Measurements from ENCODE around the gene TTI1. TPM values are rescaled to one million over a fixed set of nuclear protein-coding genes. Genes with fewer than 3 reads are reported as not detected.
A peak's percentile ranks its signal among the peaks of the same experiment; 100 is the strongest.

TTI1 gene
- total RNA-seq, 1 donor from 2014 or later, result 13.7 TPM

DNA sequence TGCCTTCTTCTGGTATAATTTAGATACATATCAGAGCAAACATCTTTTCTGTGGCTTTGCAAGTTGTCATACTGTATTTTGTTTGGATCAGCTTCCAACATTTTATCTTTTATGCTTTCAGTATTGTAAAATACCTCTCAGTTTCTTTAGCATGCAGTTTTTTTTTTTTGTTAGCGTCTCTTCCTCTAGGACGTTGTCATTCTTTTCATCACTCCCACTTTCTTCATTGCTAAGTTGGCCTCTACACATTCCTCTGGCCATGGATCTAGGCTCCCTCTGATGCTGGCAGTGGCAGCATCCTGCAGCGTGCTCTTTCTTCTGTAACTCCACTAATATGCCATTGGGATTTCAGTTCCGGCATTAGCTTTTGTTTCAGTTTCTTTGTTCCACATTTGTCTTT, 22.0 kb upstream of the TTI1 start:
- no peak for DNase-seq (ENCODE audit: low read depth in 2 of 2)

DNA sequence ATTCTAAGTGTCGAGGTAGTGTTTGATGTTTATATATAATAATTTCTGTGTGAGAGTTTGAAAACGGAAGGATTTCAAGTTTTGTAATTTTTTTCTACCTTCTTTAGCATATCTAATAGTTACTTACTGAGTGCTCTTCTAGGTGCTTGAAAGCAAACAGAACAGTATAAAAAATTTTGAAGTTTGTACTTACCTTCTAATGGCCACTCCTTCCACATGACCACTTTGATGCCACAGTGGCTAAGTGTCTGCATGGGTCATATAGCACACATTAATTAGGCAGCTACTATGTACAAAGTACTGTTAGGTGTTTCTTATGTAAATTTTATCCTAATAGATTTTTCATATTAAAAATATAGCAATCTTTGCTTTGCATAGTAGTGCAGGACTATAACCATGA, 21.4 kb upstream of the TTI1 start:
- no peak for DNase-seq (ENCODE audit: low read depth in 2 of 2)

DNA sequence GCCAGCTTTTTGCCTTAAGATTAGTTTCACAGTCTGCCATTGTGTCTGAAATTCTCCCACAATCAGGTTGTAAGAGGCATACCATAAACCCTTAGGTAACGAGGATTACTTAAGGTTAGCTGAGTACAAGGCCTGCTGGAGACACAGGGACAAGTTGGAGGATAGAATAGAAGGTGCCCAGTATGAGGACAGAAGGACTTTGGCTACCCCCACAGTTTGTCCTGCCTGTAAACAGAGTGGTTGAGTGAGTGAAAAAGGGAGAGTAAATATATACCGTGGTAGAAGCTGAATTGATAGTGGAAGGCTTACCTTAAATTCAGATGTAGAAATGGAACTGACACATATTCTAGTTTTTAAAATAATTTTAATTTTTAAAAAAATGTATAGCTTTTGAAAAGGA, 19.6 kb upstream of the TTI1 start:
- no peak for DNase-seq (ENCODE audit: low read depth in 2 of 2)

DNA sequence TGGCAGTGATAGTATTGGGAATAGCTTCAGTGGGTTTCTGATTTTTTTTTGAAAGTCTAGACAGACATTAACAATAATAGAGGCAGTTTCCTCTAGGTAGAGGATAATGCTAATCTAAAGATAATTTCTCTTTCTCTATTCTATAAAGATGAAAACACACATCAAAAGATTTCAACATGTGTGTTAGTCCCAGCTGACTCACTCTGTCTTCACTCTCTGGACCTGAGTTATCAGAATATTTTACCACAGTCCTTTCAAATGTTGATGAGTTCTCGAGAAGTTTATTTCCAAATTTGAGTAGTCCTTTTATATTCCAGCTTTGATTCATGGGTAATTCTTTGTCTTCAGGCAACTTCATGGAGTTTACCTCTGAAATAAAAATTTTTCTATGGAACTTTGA, 17.4 kb upstream of the TTI1 start:
- no peak for DNase-seq (ENCODE audit: low read depth in 2 of 2)

DNA sequence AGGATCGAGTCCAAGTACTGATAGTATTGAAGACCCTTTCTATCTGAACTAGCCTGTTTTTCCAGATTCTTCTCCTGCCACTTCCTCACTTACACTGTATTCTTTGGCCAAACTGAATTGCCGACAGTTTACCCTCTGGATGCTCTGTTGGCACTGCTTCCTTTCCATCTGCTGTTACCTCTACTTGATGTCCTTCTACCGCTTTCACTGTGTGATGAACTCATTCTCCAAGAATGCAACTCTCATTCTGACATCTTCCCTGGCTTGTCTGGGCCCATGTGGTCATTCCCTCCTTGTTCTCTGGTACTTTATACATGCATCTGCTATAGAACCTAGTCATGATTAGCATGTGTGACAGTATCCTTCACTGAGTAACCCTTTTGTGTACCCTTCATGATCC, 16.5 kb upstream of the TTI1 start:
- peak in 1 of 2 donors; percentile 68 for DNase-seq (ENCODE audit: low read depth in 2 of 2)

DNA sequence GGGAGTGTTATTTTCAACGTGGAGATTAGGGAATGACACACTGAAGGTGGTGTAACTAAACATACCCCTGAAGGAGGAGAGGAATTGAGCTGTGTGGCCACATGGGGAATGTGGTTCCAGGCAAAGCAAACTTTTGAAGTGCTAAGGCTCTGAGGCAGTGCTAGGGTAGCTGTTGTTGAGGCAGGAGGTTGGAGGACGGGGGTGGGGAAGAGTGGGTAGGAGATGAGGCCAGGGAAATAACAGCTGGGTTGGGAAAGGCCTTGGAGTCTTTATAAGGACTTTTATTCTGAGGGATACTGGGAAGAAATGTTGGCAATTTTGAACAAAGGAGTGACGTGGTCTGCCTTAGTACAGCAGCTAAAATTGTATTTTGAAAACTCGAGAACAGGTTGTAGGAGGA, 13.3 kb upstream of the TTI1 start:
- DNase-seq (ENCODE audit: low read depth in 2 of 2), result no peak

DNA sequence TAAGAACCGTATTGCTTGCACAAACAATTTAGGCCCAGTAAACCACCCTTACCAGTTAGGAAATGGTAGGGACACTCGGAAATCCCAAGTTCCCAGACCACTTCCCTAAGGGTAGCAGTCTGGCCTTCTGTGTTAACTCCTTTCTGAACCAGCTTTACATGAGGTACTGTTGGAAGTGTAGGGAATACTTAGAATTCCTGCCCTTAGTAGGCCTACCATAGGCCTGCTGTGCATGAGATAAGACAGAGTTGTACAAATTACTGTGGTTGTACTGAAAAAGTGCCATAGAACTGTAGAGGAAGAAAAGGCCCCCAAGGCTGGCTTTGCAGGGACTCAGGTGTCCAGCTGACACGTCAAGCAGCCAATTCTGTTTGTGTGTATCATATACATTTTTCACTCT, 11.4 kb upstream of the TTI1 start:
- DNase-seq (ENCODE audit: low read depth in 2 of 2), result no peak

DNA sequence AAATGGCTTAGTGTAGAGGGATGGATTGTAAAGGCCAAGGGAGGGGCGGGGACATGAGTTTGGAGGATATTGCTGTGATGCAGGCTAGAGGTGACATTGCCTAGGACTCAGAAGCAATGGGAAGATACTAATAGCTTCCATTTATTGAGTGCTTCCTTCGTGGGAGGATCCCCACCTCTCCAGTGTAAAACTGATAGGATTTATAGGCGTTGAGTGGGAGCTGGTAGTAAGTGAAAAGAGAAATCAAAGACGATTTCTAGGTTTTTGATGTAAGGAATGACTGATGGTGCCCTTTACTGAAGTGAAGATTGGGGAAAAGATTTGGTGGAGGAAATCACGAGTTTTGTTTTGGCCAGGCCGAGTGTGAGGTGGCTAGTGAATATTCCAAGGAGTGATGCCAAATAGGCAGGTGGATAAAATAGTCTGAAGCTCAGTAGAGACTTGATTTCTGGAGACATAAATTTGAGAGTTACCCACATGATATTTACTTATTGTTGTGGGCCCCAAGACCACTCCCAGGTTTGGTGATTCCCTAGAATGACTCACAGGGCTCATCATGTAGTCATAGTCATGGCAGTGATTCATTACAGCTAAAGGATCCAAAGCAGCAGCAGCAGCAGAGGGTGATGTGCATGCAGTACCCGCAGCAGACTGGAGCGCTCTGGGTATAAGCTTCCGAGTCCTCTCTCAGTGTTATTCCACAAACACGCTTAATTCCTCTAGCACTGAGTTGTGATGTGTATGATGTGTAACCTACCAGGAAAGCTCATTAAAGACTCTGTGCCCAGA, 10.4 kb upstream of the TTI1 start:
- DNase-seq (ENCODE audit: low read depth in 2 of 2), result peak in 1 of 2 donors; percentile 67

DNA sequence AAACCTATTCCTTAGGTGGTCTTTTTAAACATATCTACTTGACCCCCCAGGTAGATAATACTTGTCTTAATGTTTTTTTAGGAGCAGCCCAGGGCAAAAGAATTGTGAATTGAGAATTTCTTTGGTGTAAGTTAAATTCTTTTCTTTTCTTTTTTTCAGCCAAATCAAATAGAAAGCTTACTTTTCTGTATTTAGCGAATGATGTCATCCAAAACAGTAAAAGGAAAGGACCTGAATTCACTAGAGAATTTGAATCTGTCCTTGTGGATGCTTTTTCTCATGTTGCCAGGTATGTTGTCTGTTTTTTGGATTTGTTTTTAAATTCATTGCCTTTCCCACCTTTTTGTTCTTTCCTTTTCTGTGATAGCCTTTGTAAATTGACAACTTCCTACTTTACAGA, 7.0 kb upstream of the TTI1 start:
- no peak for DNase-seq (ENCODE audit: low read depth in 2 of 2)

DNA sequence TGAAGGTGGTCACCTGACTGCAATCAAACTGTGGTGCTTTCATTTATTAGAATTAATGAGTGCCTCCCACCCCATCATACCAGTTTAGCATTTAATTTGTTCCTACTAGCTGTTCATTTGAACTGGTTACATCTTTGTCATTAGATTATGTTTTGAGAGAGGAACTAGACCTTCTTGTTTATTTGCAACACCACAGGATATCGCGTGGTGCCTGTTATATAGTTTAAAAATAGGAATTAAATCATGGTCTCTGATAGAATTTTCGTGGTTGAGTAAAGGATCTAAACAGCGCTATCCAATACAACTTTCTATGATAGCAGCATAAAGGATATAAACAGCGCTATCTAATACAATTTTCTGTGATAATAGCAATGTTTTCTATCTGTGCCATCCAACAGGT, 3.1 kb upstream of the TTI1 start:
- no peak for DNase-seq (ENCODE audit: low read depth in 2 of 2)

DNA sequence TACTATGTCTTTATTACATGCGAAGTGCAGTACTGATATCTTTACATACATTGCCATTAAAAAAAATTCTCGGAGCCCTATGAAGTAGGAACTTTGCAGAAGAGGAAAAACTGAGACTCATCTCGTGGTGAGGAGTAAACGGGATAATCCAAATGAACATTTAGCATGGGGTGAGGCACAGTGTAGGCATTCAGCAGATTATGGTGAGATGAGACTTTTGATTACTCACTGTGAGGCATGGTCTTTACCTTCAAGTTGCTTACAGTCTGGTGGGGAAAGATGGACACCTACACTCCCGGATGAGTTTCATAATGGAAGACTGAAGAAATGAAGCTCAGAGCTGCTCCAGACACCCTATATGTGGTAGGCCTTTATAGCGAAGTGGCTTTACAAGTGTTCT, 1.7 kb upstream of the TTI1 start:
- DNase-seq (ENCODE audit: low read depth in 2 of 2), result no peak

DNA sequence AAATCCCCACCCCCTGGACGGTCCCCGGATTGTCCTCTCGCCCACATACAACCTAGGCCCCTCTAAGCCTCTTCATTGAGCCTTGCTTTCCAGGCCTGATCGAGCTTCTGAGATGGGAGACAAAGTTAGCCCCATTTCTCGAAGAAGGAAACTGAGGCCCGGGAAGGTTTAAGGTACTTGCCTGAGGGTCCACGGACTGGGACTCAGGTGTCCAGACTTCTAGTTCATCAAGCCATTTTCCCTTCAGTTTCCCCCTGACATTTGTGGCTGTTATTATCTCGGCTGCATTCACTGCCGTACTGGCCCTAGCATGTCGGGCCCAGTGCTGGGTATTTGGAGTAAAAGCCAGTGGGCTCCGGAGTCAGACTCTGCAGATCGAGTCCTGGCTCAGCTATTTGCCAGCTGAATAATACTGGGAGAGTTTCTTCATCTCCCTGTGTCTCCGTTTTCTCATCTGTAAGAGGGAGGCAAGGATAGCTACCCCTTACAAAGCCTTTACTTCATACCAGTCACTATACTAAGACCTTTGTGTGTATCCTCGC, 923 bp upstream of the TTI1 start:
- no peak for DNase-seq (ENCODE audit: low read depth in 2 of 2)

DNA sequence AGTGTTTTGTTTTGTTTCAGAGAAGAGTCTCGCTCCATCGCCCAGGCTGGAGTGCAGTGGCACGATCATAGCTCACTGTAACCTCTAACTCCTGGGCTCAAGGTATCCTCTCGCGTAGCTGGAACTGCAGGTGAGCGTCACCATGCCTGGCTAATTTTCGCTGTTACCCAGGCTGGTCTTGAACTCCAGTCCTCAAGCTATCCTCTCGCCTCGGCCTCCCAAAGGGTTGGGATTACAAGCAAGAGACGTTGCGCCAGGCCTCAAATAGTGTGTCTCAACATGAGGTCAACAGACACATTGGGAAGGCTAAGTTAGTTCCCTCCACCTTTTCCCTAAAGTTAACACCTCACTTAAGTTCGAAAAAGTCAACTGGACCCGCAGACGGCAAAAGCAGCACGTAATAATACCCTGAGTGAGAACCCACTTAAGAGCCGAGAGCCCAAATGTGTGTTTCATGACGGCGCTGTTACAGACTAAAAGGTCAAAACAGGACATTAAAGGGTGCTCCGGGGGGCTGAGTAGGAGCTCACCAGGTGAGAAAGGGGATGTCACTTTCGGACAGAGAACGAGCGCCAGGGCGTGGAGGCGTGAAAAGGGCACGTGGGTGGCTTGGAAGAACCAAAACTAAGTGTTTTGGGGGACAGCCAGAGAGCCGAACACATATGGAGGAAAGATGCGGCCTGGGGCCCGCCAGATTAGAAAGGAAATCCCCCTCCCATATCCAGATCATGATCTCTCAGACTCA, 499 bp downstream of the TTI1 start:
- no peak for DNase-seq (ENCODE audit: low read depth in 2 of 2)

DNA sequence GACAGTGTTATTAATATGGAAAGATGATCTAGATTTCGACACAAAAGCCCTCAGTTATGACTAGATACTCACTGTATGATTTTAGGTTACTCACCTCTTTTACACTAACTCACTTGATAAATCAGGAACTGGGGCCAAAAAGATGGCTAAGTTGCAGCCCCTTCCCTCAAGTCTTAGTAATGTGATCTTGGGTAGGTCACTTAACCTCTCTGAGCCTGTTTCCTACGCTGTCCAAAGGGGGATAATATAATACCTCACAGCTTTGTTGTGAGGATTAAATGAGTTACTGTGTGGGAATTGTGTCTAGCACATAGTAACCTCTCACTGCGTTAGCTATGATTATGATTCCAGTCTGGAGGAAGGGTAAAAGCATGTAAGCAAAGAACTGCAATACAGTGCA, 1.3 kb downstream of the TTI1 start:
- DNase-seq (ENCODE audit: low read depth in 2 of 2), result no peak

DNA sequence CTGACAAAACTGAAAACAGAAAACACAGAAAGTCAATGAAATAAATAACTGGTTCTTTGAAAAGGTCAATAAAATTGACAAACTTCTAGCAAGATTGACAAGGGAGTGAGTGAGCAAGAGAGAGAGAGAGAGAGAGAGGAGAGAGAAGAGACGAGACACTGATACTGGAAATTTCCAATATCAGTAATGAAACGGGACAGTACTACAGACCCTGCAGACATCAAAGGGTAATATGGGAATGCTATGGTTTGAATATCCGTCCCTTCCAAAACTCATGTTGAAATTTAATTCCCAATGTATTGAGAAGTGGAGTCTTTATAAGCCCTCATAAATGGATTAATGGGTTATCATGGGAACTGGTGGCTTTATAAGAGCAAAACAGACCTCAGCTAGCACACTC, 3.8 kb downstream of the TTI1 start:
- no peak for DNase-seq (ENCODE audit: low read depth in 2 of 2)

DNA sequence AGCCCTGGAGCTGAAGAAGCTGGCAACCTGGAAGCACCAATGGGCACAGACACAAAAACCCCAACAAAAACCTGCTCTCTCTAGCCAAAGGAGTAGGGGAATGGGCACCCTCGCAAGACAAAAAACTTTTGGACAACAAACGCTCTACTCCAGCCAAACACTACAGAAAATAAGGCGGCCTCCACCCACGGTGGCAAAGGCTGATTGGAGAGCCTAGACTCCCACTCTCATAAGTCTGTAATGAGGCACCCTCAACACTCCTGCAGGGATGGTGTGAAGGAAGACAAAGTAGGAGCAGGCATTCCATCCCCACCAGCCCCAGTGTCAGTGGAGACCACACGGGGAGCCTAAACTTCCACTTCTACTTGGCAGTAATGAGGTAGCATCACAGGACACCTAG, 8.8 kb downstream of the TTI1 start:
- no peak for DNase-seq (ENCODE audit: low read depth in 2 of 2)

DNA sequence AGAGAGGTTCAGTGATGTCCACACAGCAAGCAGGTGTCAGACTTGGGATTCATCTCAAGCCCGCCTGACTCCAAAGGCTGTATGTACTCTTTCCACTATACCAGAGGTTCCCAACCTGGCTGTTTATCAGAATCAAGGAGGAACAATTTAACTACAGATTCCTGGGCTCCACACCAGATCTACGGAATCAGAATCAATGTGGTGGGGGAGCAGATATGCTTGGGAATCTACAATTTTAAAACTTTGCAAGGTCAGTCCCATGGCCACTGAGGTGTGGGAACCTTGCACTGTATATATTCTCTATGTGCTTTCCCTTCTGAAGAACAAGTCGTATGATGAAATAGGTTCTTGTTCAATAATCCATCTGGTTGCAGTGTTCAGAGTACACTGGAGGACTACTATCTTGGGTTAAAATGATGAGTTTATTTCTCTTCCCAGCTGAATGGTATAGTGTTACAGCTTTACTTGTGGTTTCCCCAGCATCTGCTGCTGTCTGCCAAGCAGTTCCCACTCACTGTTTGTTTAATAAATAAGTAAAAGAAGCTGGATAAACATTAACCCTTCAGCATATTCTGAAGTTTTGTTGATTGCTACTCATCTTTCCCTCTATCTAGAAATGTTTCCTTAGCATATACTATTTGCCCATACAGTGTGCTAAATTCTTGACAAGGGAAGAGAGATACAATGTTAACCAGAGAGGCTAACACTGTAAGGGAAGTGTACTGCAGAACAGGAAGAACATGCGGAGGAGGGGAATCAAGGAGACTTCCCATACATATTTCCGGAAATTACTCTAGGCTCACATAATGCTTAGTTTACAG, 9.9 kb downstream of the TTI1 start:
- DNase-seq (ENCODE audit: low read depth in 2 of 2), result peak in 1 of 2 donors; percentile 57

DNA sequence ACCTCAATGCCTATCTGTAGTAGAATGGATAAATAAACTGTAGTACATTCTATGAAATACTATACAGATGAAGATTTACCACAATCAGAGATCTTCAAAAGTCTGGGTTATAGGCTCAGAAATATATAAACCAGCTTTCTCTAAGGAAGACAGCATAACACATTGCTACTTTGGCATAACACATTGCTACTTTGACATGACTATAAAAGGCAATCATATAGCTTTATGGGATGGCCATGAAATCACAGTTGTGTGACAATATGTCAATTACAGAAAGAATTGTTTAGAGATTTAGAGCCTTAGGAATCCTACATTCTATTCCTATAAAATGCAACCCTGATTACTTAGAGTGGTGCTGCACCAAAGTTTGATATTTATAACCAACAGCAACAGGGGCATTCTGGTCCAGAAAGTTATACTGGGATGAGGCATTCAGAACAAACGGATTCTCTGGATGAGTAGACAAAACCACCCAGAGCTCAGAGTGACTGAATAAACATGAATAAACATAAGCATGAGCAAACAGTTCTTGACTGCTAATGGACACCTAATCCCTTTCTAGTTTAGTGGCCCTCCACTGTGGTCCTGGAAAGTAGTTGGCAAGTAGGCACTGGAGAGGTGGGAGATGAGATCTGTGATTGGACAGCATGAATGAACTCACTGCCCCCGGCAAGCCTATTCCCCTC, 12.0 kb downstream of the TTI1 start:
- DNase-seq (ENCODE audit: low read depth in 2 of 2), result no peak

DNA sequence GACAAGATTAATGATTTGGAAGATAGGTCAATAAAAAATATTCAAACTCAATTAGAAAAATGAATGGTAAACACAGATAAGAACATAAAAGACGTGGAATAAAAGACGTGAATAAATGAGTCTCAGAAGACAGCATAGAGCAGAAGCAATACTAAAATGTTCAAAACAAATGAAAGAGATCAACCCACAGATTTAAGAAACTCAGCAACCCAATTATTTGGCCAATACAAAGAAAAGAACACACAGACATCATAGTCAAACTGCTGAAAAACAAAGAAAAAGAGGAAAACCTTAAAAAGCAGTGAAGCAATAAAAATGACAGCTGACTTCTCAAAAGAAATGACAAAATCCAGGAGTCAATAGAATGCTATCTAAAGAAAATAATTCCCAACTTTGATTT, 14.9 kb downstream of the TTI1 start:
- no peak for DNase-seq (ENCODE audit: low read depth in 2 of 2)

DNA sequence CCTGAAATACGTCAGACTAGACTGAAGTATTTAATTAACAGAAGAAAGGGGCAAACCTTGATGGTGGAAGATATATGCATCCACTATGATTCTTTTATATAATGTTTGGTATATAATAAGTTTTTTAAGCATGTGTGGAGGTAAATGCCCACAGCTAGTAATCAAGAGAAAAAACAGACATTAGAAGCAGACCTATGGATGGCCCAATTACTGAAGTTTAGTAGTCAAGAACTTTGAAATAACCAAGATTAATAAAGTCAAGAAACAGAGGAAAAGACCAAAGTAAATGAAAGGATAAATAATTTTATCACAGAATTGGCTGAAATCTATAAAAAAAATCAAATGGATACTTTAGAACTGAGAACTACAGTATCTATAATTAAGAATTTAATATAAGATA, 15.3 kb downstream of the TTI1 start:
- DNase-seq (ENCODE audit: low read depth in 2 of 2), result no peak

DNA sequence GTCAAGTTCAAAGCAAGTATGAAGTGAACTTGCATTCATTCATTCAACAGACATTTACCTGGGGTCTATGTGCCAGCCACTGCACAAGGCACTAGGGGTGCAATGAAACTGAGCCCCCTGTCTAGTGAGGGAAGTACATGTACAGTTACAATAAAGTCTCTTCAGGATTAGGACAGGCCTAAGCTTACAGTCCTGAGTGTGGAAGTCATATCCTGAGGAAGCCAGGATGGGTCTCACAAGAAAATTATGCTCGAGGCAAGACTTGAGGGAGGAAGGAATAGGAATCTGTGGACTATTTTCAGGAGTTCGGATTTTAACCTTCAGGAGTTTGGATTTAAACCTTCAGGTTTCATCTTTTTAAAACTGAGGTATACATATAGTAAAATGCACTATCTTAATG, 19.4 kb downstream of the TTI1 start:
- peak in 1 of 2 donors; percentile 16 for DNase-seq (ENCODE audit: low read depth in 2 of 2)

DNA sequence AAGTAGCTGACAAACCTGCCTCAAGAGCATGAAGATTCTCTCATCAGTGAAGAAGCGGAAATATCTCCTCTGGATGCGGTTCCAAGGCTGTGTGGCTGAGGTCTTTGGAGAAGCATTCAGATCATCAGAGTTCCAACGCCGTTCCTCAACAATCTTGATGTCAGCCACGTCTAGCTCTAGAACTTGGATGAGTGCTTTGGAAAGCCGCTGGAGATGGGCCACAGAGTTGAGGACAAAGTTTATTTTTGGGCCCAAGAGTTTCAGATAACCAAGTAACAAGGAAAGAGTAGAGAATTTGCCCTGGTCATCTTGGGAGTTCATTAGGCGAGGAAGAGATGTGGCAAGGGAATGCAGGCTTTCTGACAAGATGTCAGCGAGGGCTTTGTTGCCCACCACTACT, 20.9 kb downstream of the TTI1 start:
- DNase-seq (ENCODE audit: low read depth in 2 of 2), result no peak
